Measurements from ENCODE around the gene BCAR3. TPM values are rescaled to one million over a fixed set of nuclear protein-coding genes. Genes with fewer than 3 reads are reported as not detected.
"Not testable (repeated sequence)": the region's sequence is repeated elsewhere in the genome, so short reads cannot be mapped to it uniquely, and the experiment has no call there.

BCAR3 gene
- total RNA-seq, 2 donors from 2014 or later = 7.9 to 10.9 TPM

GRCh38 chr1:93700532-93701469 lies 19.2 kb upstream of the BCAR3 start:
- no peaks in the 10 kb centered on the region for H3K4me1 ChIP-seq
- no peak for TF ChIP-seq POLR2A (IDR thresholded peaks at IDR 0.05)
- no peak for TF ChIP-seq CTCF (IDR thresholded peaks at IDR 0.05)
- no peak for DNase-seq
- ATAC-seq = no peak
- no peaks in the 10 kb centered on the region for H3K27me3 ChIP-seq
- H3K27ac ChIP-seq = no peak overlapping the region
- WGBS, 2 donors = 87 to 88% methylated on average over 15 to 22 of the region's 22 CpGs
- intact Hi-C loops (cut with DNase I) = no loop called here
- H3K36me3 ChIP-seq (replicated peaks in 1 of 2; ENCODE audit: insufficient read depth in 1 of 2, low read depth in 2 of 2) = no peaks in the 10 kb centered on the region
- no peak overlapping the region for H3K4me3 ChIP-seq
- H3K9me3 ChIP-seq = no peaks in the 10 kb centered on the region

GRCh38 chr1:93699503-93700168 lies 18.0 kb upstream of the BCAR3 start:
- Histone ChIP-seq H3K36me3 (replicated peaks in 1 of 2; ENCODE audit: insufficient read depth in 1 of 2, low read depth in 2 of 2) (no peaks in the 10 kb centered on the region), H3K4me1 (no peaks in the 10 kb centered on the region), H3K27me3 (no peaks in the 10 kb centered on the region), H3K4me3 (no peak overlapping the region), H3K27ac (no peak overlapping the region), H3K9me3 (no peaks in the 10 kb centered on the region)
- TF ChIP-seq CTCF (IDR thresholded peaks at IDR 0.05) = no peak
- TF ChIP-seq POLR2A (IDR thresholded peaks at IDR 0.05) = no peak
- WGBS, 2 donors = 81 to 93% methylated on average over 4 to 5 of the region's 5 CpGs
- no peak for ATAC-seq
- intact Hi-C loops (cut with DNase I) = no loop called here
- no peak for DNase-seq

GRCh38 chr1:93699049-93699384 lies 17.4 kb upstream of the BCAR3 start:
- DNase-seq (no peak), ATAC-seq (no peak)
- TF ChIP-seq POLR2A (IDR thresholded peaks at IDR 0.05) (no peak), CTCF (IDR thresholded peaks at IDR 0.05) (no peak)
- H3K27me3 ChIP-seq = no peaks in the 10 kb centered on the region
- H3K4me1 ChIP-seq = no peaks in the 10 kb centered on the region
- no peak overlapping the region for H3K27ac ChIP-seq
- H3K9me3 ChIP-seq = no peaks in the 10 kb centered on the region
- intact Hi-C loops (cut with DNase I) = no loop called here
- WGBS, 2 donors = 78 to 84% methylated on average over 5 of the region's 5 CpGs
- H3K4me3 ChIP-seq = no peak overlapping the region
- no peaks in the 10 kb centered on the region for H3K36me3 ChIP-seq (replicated peaks in 1 of 2; ENCODE audit: insufficient read depth in 1 of 2, low read depth in 2 of 2)

GRCh38 chr1:93698329-93699048 lies 16.9 kb upstream of the BCAR3 start:
- DNase-seq (no peak), ATAC-seq (no peak)
- TF ChIP-seq CTCF (IDR thresholded peaks at IDR 0.05) (no peak), POLR2A (IDR thresholded peaks at IDR 0.05) (no peak)
- 88 to 89% methylated on average over 7 of the region's 7 CpGs for WGBS, 2 donors
- Histone ChIP-seq H3K4me1 (no peaks in the 10 kb centered on the region), H3K4me3 (no peak overlapping the region), H3K9me3 (no peaks in the 10 kb centered on the region), H3K36me3 (replicated peaks in 1 of 2; ENCODE audit: insufficient read depth in 1 of 2, low read depth in 2 of 2) (no peaks in the 10 kb centered on the region), H3K27ac (no peak overlapping the region), H3K27me3 (no peaks in the 10 kb centered on the region)
- intact Hi-C loops (cut with DNase I) = no loop called here

GRCh38 chr1:93697566-93697965 lies 15.9 kb upstream of the BCAR3 start:
- DNase-seq; H3K4me1 ChIP-seq; H3K9me3 ChIP-seq; H3K36me3 ChIP-seq (replicated peaks in 1 of 2; ENCODE audit: insufficient read depth in 1 of 2, low read depth in 2 of 2); H3K4me3 ChIP-seq; ATAC-seq; H3K27ac ChIP-seq; intact Hi-C loops (cut with DNase I); H3K27me3 ChIP-seq: not testable (repeated sequence)
- WGBS, 2 donors = 87 to 88% methylated on average over 13 of the region's 13 CpGs
